C4-2B (cell line): Measurements from ENCODE around the gene OCIAD2.
"Not testable (repeated sequence)": the region's sequence is repeated elsewhere in the genome, so short reads cannot be mapped to it uniquely, and the experiment has no call there.

Source experiments
- H3K27ac ChIP-seq: fragments of 450-650 bp; 2 replicates; pipeline ENCODE4 v1.5.1; 2017
- ZFX ChIP-seq: fragments of 450-650 bp; IDR thresholded peaks from 2 replicates; pipeline ENCODE4 v1.6.1; 2017
- TF ChIP-seq, protein P1 (sequence below): fragments of 450-650 bp; conservative IDR thresholded peaks from 2 replicates; pipeline ENCODE4 v1.5.1; 2017; ENCODE audit warnings: mild to moderate bottlenecking

Gene OCIAD2

DNA sequence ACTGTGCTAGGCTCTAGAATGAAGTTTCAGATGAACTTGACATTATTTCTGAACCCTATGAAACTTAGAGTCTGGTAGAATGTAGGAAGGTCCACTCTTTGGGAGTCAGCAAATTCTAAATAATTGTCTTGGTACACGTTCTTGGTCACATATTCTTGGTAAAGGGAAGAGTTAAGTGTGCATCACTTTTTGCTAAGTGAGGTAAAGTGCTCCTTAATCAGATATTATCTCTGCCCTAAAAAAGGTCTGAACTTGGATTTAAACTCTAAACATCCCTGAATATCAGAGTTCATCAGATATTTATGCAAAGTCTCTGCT lies 7.2 kb downstream of the OCIAD2 start:
- TF ChIP-seq, protein P1, sequence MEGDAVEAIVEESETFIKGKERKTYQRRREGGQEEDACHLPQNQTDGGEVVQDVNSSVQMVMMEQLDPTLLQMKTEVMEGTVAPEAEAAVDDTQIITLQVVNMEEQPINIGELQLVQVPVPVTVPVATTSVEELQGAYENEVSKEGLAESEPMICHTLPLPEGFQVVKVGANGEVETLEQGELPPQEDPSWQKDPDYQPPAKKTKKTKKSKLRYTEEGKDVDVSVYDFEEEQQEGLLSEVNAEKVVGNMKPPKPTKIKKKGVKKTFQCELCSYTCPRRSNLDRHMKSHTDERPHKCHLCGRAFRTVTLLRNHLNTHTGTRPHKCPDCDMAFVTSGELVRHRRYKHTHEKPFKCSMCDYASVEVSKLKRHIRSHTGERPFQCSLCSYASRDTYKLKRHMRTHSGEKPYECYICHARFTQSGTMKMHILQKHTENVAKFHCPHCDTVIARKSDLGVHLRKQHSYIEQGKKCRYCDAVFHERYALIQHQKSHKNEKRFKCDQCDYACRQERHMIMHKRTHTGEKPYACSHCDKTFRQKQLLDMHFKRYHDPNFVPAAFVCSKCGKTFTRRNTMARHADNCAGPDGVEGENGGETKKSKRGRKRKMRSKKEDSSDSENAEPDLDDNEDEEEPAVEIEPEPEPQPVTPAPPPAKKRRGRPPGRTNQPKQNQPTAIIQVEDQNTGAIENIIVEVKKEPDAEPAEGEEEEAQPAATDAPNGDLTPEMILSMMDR, result no peak
- TF ChIP-seq ZFX, result no peak
- H3K27ac ChIP-seq, result no peak overlapping the region

DNA sequence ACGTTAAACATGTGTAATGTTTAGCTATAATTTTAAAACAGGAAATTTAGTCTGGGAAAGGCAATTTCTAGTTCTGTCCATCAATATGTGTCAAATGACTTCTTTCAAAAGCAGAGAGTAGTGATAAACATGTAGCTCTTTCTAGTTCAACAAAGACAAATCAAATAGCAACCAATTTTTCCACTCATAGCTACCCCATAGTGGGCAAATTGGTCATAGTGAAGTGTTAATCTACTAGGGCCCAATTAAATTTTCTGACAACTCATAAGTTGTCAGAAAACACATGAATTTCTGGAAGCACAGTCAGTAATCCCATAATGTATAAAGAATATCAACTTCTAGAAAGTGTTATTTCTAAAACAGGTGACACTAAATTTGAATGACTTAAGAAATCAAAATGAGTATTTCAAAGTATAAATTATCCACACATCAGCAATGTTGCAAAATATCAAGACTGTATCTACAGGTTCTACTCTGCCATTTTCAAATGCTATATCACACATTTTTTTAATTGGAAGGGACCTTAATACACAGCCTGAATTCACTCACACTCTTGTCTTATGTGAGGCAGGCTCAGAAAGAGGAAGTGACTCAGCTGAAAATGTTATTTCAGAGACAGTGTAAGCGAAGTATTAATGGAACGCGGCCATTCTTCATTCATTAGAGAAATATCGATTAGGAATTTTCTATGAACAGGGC lies 7.7 kb downstream of the OCIAD2 start:
- no peak overlapping the region for H3K27ac ChIP-seq

DNA sequence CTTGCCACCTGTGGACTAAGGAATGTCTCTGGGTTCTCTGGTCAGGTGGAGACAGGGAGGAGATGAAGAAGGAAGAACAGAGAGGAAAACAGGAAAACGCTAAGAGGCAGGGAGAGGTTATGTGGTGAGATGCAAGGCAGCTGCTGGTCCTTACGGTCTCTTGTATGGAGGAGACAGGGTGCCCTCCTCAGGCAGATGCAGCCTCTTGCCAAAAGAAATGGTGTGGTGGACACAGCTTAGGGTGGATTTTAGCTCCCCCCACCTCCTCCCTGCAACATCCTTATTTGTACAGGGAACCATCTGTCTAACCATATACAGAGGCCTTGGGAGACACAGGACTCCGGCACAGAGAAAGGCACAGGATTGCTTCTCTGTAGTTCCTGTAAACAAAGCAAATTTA lies 9.7 kb downstream of the OCIAD2 start:
- no peak for TF ChIP-seq ZFX
- TF ChIP-seq, protein P1, result no peak
- H3K27ac ChIP-seq, result no peak overlapping the region

More for the DNA sequence above, 7.7 kb downstream of the OCIAD2 start:
- TF ChIP-seq, protein P1, result no peak
- no peak for TF ChIP-seq ZFX

DNA sequence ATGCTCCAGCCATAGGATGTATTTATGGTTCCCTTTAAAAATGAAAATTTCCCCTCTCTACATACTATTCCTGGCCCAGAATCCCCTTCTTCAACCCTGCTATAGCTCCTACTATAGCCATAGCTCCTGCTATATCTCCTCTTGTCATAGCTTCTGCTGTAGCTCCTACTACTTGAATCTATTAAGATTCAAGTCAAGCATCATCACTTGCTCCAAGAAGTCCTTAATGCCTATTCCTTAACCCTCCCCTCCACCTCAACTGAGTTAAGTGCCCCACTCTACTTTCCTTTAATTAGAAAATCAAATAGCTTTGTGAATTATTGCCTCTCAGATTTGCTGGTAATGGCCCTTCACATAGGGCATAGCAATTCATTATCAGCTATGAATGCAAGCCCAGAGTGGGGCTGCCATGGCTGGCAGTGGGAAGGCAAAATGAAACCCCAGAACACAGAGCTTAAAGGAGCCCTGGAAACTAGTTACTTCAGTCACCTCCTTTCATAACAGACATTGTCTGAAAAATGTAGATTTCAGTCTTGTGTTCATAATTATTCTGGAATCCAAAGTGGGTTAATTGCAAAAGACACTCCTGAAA lies 15.4 kb downstream of the OCIAD2 start:
- no peak for TF ChIP-seq ZFX
- TF ChIP-seq, protein P1, result no peak
- H3K27ac ChIP-seq, result no peak overlapping the region

DNA sequence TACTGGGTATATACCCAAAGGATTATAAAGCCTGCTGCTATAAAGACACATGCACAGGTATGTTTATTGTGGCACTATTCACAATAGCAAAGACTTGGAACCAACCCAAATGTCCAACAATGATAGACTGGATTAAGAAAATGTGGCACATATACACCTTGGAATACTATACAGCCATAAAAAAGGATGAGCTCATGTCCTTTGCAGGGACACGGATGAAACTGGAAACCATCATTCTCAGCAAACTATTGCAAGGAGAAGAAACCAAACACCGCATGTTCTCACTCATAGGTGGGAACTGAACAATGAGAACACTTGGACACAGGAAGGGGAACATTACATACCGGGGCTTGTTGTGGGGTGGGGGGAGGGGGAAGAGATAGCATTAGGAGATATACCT lies 16.8 kb downstream of the OCIAD2 start:
- not testable (repeated sequence) for H3K27ac ChIP-seq

DNA sequence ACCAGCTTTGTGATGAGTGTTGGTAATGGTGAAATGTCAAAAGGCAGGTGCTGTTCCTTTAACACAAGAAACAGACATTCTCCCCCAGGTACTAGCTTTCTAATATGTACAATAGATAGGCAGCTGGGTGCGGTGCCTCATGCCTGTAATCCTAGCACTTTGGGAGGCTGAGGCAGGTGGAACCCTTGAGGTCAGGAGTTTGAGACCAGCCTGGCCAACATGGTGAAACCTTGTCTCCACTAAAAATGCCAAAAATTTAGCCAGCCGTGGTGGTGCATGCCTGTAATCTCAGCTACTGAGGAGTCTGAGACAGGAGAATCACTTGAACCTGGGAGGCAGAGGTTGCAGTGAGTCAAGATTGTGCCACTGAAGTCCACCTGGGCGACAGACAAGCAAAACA lies 24.9 kb downstream of the OCIAD2 start:
- not testable (repeated sequence) for H3K27ac ChIP-seq

DNA sequence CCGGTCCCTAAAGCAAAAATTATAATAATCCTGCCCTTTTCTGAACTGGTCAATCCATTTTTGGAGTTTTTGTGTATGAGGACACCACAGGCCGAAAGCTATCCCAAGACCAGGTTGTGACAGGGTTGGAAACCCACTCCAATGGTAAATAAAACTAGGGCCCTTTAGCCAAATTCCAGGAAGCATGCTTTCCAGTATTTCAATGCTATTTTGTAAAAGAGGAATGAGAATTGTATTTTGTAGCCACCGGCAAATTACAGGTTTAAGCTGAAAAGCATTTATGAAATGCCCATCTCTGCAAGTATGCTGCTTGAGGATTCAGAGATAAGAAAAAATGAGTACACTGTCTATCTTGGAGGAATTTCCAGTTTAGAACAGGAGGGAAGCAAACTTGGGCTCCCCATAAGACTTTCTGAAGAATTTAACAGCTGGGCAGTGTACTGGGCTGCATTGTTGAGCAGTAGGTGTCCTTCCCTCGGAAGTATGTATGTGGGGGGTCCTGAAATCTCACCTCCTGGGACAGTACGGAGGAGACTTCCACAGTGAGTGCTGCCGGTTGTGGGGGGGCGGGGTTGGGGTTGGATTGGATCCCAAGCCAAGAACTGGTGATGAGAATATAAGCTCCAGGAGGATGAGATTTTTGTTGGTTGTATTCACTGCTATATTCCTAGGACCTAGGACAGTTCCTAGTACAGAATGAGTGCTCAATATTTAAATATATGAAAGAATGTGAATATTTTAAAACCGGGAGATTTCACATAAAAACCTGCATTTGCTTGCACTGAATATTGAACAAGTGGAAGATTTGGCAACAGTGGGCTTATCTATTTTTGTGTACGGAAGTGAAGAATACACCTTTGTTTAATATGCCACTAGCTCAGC lies 26.8 kb downstream of the OCIAD2 start:
- no peak overlapping the region for H3K27ac ChIP-seq
- no peak for TF ChIP-seq ZFX
- TF ChIP-seq, protein P1, result no peak

DNA sequence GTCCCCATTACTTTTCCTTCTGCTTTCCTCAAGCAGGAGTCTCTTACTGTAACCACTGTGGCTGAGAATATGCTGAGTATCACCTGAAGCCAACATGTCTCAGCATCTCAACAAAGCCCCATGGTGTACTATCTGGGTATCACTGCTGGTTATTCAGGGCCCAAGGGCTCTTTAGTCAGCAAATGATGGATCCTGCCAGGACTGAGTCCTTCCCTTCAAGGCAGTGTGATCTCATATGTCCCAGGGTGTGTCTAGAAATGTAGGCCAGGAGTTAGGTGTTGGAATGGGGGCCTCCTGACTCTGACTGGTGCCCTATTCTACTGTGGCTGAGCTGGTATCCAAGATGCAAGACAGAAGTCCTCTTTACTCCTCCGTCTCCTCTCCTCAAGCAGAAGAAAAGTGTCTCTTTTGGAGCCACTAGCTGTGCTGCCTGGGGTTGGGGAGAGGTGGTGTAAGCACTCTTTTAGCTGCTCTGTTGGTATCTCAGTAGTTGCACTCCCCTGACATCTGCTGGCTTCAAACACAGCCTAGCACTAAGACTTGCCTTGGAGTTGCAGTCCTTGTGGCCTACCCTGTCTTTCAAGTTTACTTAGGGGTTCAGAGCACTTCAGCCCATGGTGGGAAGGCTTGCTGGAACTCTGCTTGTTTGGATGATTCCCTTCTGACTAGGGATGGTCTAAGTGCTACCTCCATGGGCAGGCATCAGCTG lies 28.6 kb downstream of the OCIAD2 start:
- no peak overlapping the region for H3K27ac ChIP-seq
- TF ChIP-seq, protein P1, result no peak
- no peak for TF ChIP-seq ZFX

DNA sequence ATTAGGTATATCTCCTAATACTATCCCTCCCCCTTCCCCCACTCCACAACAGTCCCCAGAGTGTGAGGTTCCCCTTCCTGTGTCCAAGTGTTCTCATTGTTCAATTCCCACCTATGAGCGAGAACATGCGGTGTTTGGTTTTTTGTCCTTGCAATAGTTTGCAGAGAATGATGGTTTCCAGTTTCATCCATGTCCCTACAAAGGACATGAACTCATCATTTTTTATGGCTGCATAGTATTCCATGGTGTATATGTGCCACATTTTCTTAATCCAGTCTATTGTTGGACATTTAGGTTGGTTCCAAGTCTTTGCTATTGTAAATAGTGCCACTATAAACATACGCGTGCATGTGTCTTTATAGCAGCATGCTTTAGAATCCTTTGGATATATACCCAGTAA lies 41.9 kb downstream of the OCIAD2 start:
- H3K27ac ChIP-seq, result not testable (repeated sequence)
